Neural cell (in vitro differentiated cells): Measurements from ENCODE around the gene ZNF808. TPM values are rescaled to one million over a fixed set of nuclear protein-coding genes. Genes with fewer than 3 reads are reported as not detected.
A peak's percentile ranks its signal among the peaks of the same experiment; 100 is the strongest.
"Not testable (repeated sequence)": the region's sequence is repeated elsewhere in the genome, so short reads cannot be mapped to it uniquely, and the experiment has no call there.

Experiments used
- H2AFZ ChIP-seq: fragments of 200-600, 300-800 bp; sonication (generic), shearing (Covaris generic); 2 replicates; pipeline ENCODE4 v1.6.0; 2014; ENCODE audit warnings: low read depth, mild to moderate bottlenecking, antibody characterized with exemption, low read length, moderate library complexity
- H3F3A ChIP-seq: fragments of 200-600 bp; shearing (Covaris generic); 2 replicates; pipeline ENCODE4 v1.6.1; 2016; ENCODE audit warnings: mild to moderate bottlenecking, moderate library complexity, mixed read lengths, antibody characterized with exemption, low read length; ENCODE audit not compliant: insufficient read depth, poor library complexity, severe bottlenecking
- H3K27ac ChIP-seq: fragments of 200-600, 300-800 bp; sonication (generic), shearing (Covaris generic); 2 replicates; pipeline ENCODE4 v1.5.1; 2014; ENCODE audit warnings: mild to moderate bottlenecking, low read length, moderate library complexity
- H3K27me3 ChIP-seq: fragments of 300-800, 200-600 bp; sonication (generic), shearing (Covaris generic); 2 replicates; pipeline ENCODE4 v1.6.0; 2014; ENCODE audit warnings: mild to moderate bottlenecking, low read depth, low read length, moderate library complexity; ENCODE audit not compliant: insufficient read depth
- H3K36me3 ChIP-seq: fragments of 300-800, 200-600 bp; sonication (generic), shearing (Covaris generic); 2 replicates; pipeline ENCODE4 v1.5.1; 2014; ENCODE audit warnings: mild to moderate bottlenecking, antibody characterized with exemption, low read length, moderate library complexity; ENCODE audit not compliant: insufficient read depth
- H3K4me2 ChIP-seq: fragments of 300-800, 200-600 bp; sonication (generic), shearing (Covaris generic); 2 replicates; pipeline ENCODE4 v1.6.0; 2014; ENCODE audit warnings: mild to moderate bottlenecking, low read length
- H3K4me3 ChIP-seq: fragments of 300-800, 200-600 bp; sonication (generic), shearing (Covaris generic); 2 replicates; pipeline ENCODE4 v1.5.1; 2014; ENCODE audit warnings: mild to moderate bottlenecking, low read length, moderate library complexity
- H3K79me2 ChIP-seq: fragments of 200-600 bp; shearing (Covaris generic); replicated peaks from 2 replicates; pipeline ENCODE4 v1.6.0; 2014; ENCODE audit warnings: mild to moderate bottlenecking, low read length, moderate library complexity; ENCODE audit not compliant: insufficient read depth
- H3K9ac ChIP-seq: fragments of 300-800, 200-600 bp; sonication (generic), shearing (Covaris generic); 2 replicates; pipeline ENCODE4 v1.6.1; 2016; ENCODE audit warnings: mild to moderate bottlenecking, low read length, mixed read lengths
- H3K9me2 ChIP-seq: fragments of 200-600 bp; shearing (Covaris generic); 2 replicates; pipeline ENCODE4 v1.6.1; 2016; ENCODE audit warnings: mild to moderate bottlenecking, low read length, mixed read lengths; ENCODE audit not compliant: insufficient read depth
- H3K9me3 ChIP-seq: fragments of 200-600, 300-800 bp; sonication (generic), shearing (Covaris generic); 2 replicates; pipeline ENCODE4 v1.6.1; 2016; ENCODE audit warnings: mild to moderate bottlenecking, mixed run types, low read length, moderate library complexity, mixed read lengths
- H4K20me1 ChIP-seq: fragments of 200-600 bp; shearing (Covaris generic); 2 replicates; pipeline ENCODE4 v1.6.1; 2016; ENCODE audit warnings: mild to moderate bottlenecking, mixed run types; ENCODE audit not compliant: insufficient read depth
- EP300 ChIP-seq: fragments of 450-650 bp; conservative IDR thresholded peaks from 2 replicates; pipeline ENCODE4 v1.6.1; 2014; ENCODE audit warnings: antibody characterized with exemption, mild to moderate bottlenecking, moderate library complexity; ENCODE audit not compliant: poor library complexity, severe bottlenecking
- EZH2 ChIP-seq: fragments of 200-600, 300-800 bp; shearing (Covaris generic), sonication (generic); IDR thresholded peaks from 2 replicates; pipeline ENCODE4 v1.6.1; 2014; ENCODE audit warnings: antibody characterized with exemption, low read length, borderline replicate concordance, mild to moderate bottlenecking; ENCODE audit not compliant: insufficient read depth, poor library complexity, severe bottlenecking
- MXI1 ChIP-seq: fragments of 450-650 bp; conservative IDR thresholded peaks from 2 replicates; pipeline ENCODE4 v1.6.1; 2014; ENCODE audit warnings: antibody characterized with exemption, mild to moderate bottlenecking; ENCODE audit not compliant: poor library complexity, severe bottlenecking
- POLR2AphosphoS5 ChIP-seq: IDR thresholded peaks from 2 replicates; pipeline ENCODE4 v1.6.1; 2012
- RAD21 ChIP-seq: fragments of 450-650 bp; conservative IDR thresholded peaks from 2 replicates; pipeline ENCODE4 v1.6.1; 2014; ENCODE audit warnings: antibody characterized with exemption, mild to moderate bottlenecking, moderate library complexity
- SMC3 ChIP-seq: fragments of 450-650 bp; conservative IDR thresholded peaks from 2 replicates; pipeline ENCODE4 v1.6.1; 2014; ENCODE audit warnings: antibody characterized with exemption, mild to moderate bottlenecking, moderate library complexity; ENCODE audit not compliant: poor library complexity
- TAF1 ChIP-seq: IDR thresholded peaks from 2 replicates; pipeline ENCODE4 v1.6.1; 2012; ENCODE audit warnings: low read depth
- polyA minus RNA-seq: library from RNA; depleted of rRNA, polyadenylated mRNA; stranded (reverse); fragments of >200 nt; gene quantifications from 2 replicates; pipeline ENCODE4 v1.2.3, GENCODE V29; 2014
- polyA plus RNA-seq: library from polyadenylated mRNA; depleted of rRNA; stranded (reverse); fragments of >200 nt; gene quantifications from 2 replicates; pipeline ENCODE4 v1.2.3, GENCODE V29; 2014
- TF ChIP-seq, protein P1 (sequence below): IDR thresholded peaks from 2 replicates; pipeline ENCODE4 v1.6.1; 2012; ENCODE audit warnings: borderline replicate concordance
- TF ChIP-seq, protein P2 (sequence below): fragments of 450-650 bp; IDR thresholded peaks from 2 replicates; pipeline ENCODE4 v1.5.1; 2014; ENCODE audit warnings: antibody characterized with exemption, mild to moderate bottlenecking, moderate library complexity; ENCODE audit not compliant: poor library complexity, severe bottlenecking

Gene ZNF808
- polyA plus RNA-seq (6.5 and 13.4 TPM in 2 replicates), polyA minus RNA-seq (47.2 and 57.4 TPM in 2 replicates)

DNA sequence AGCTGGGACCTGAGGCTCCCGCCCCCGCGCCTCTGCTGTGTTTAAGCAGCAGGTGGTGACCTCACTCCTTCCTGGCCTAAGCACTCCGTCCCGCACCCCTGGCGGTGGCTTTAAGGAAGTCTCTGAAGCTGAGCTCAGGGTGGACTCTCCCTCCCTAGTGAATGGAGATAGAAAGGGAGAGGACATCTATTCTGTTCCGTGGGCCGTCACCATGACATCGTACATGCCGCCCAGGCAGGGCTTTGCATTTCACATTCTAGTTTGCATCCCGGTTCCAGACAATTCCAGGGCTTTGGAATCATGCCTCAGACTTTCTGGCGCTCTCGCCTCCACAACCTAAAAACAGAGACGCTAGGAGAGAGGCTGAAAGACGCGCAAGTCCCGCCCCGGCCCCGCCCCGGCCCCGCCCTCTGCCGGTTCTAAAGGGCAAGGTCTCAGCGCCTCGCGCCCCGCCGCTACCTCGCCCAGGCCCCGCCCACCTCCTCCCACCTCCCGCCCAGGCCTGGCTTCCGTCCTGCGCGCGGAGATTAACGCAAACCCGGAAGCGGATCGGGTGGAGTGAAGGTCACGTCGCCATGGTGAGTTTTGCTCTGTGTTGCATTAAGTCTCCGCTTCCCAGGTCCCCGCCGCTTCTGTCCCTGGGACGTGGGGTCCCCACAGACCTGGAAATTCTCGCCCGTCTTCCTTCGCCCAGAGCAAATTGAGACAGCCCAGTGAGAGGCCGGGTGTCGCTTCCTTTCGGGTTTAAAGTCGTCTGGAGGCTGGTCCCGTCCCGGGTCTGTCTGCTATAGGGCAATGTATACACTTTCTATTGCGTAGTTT, at the start of gene ZNF808:
TSS of gene ZNF808 (plus strand) at position 535 of the 822 bp plus-strand sequence. CDS start 15,617 bp downstream, outside the sequence.
- Histone ChIP-seq H3K27me3 (no peaks in the 10 kb centered on the region), H3K27ac (peak within 1 kb of the TSS; percentile 68), H3K9me3 (no peaks in the 10 kb centered on the region), H3K79me2 (no peaks in the 10 kb centered on the region), H2AFZ (peak within 1 kb of the TSS; percentile 88), H3K9me2 (no peaks in the 10 kb centered on the region), H3F3A (peaks cover 4% of the 10 kb centered on the region), H3K4me2 (peak within 1 kb of the TSS; percentile 98), H3K4me3 (peak within 1 kb of the TSS; percentile 78), H3K36me3 (no peaks in the 10 kb centered on the region), H4K20me1 (no peaks in the 10 kb centered on the region), H3K9ac (peak within 1 kb of the TSS; percentile 81)
- TF ChIP-seq, protein P1, sequence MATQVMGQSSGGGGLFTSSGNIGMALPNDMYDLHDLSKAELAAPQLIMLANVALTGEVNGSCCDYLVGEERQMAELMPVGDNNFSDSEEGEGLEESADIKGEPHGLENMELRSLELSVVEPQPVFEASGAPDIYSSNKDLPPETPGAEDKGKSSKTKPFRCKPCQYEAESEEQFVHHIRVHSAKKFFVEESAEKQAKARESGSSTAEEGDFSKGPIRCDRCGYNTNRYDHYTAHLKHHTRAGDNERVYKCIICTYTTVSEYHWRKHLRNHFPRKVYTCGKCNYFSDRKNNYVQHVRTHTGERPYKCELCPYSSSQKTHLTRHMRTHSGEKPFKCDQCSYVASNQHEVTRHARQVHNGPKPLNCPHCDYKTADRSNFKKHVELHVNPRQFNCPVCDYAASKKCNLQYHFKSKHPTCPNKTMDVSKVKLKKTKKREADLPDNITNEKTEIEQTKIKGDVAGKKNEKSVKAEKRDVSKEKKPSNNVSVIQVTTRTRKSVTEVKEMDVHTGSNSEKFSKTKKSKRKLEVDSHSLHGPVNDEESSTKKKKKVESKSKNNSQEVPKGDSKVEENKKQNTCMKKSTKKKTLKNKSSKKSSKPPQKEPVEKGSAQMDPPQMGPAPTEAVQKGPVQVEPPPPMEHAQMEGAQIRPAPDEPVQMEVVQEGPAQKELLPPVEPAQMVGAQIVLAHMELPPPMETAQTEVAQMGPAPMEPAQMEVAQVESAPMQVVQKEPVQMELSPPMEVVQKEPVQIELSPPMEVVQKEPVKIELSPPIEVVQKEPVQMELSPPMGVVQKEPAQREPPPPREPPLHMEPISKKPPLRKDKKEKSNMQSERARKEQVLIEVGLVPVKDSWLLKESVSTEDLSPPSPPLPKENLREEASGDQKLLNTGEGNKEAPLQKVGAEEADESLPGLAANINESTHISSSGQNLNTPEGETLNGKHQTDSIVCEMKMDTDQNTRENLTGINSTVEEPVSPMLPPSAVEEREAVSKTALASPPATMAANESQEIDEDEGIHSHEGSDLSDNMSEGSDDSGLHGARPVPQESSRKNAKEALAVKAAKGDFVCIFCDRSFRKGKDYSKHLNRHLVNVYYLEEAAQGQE, result peak; percentile 65
- TF ChIP-seq EZH2 (no peak), EP300 (no peak), MXI1 (peak; percentile 23), TAF1 (no peak), SMC3 (no peak), POLR2AphosphoS5 (peak; percentile 90), RAD21 (no peak)
- TF ChIP-seq, protein P2, sequence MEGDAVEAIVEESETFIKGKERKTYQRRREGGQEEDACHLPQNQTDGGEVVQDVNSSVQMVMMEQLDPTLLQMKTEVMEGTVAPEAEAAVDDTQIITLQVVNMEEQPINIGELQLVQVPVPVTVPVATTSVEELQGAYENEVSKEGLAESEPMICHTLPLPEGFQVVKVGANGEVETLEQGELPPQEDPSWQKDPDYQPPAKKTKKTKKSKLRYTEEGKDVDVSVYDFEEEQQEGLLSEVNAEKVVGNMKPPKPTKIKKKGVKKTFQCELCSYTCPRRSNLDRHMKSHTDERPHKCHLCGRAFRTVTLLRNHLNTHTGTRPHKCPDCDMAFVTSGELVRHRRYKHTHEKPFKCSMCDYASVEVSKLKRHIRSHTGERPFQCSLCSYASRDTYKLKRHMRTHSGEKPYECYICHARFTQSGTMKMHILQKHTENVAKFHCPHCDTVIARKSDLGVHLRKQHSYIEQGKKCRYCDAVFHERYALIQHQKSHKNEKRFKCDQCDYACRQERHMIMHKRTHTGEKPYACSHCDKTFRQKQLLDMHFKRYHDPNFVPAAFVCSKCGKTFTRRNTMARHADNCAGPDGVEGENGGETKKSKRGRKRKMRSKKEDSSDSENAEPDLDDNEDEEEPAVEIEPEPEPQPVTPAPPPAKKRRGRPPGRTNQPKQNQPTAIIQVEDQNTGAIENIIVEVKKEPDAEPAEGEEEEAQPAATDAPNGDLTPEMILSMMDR, result peak; percentile 67

DNA sequence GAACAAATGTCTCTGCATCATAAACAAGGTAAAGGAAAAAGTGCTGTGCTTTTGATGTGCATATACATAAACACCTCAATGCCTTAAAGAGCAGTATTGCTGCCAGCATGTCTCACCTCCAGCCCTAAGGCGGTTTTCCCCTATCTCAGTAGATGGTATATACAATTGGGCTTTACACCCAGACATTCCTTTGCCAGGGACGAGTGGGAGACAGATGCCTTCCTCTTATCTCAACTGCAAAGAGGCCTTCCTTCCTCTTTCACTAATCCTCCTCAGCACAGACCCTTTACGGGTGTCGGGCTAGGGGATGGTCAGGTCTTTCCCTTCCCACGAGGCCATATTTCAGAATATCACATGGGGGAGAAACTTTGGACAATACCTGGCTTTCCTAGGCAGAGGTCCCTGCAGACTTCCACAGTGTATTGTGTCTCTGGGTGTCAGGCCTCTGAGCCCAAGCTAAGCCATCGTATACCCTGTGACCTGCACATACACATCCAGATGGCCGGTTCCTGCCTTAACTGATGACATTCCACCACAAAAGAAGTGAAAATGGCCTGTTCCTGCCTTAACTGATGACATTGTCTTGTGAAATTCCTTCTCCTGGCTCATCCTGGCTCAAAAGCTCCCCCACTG, 43.2 kb upstream of the ZNF808 start:
- H3K4me3 ChIP-seq, H3F3A ChIP-seq, H2AFZ ChIP-seq, H3K4me2 ChIP-seq, H3K9me2 ChIP-seq, H3K9me3 ChIP-seq, H4K20me1 ChIP-seq, H3K79me2 ChIP-seq, H3K9ac ChIP-seq, H3K27me3 ChIP-seq, H3K27ac ChIP-seq, H3K36me3 ChIP-seq: not testable (repeated sequence)

DNA sequence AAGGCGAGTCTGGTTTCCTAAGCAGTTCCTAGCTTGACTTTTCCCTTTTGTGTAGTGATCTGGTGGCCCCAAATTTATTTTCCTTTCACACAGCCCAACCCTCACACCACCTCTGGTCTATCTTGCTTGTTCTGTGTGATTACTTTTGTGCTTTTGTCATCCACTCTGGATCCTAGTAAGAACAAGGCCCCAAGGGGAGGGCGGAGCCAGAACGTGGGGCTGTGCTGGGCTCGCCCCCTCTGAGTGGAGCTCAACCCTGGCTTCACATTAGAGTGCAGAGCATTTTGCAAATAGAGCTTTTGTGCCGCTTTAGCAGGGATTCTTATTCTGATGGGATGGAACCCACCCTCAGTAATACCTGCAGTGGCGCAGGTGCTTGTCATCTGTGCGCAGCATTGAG, 42.4 kb upstream of the ZNF808 start:
- not testable (repeated sequence) for H2AFZ ChIP-seq, H3K9ac ChIP-seq, H3K4me2 ChIP-seq, H3K27ac ChIP-seq, H3K27me3 ChIP-seq, H3F3A ChIP-seq, H3K9me2 ChIP-seq, H3K36me3 ChIP-seq, H3K79me2 ChIP-seq, H3K9me3 ChIP-seq, H4K20me1 ChIP-seq, H3K4me3 ChIP-seq

DNA sequence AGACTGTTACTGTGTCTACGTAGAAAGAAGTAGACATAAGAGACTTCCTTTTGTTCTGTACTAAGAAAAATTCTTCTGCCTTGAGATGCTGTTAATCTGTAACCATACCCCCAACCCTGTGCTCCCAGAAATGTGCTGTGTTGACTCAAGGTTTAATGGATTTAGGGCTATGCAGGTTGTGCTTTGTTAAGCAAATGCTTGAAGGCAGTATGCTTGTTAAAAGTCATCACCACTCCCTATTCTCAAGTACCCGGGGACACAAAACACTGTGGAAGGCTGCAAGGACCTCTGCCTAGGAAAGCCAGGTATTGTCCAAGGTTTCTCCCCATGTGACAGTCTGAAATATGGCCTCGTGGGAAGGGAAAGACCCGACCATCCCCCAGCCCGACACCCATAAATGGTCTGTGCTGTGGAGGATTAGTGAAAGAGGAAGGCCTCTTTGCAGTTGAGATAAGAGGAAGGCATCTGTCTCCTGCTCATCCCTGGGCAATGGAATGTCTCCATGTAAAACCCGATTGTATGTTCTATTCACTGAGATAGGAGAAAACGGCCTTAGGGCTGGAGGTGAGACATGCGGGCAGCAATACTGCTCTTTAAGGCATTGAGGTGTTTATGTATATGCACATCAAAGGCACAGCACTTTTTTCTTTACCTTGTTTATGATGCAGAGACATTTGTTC, 41.8 kb upstream of the ZNF808 start:
- H3K9ac ChIP-seq, H4K20me1 ChIP-seq, H3F3A ChIP-seq, H3K9me2 ChIP-seq, H3K79me2 ChIP-seq, H3K4me3 ChIP-seq, H3K9me3 ChIP-seq, H3K4me2 ChIP-seq, H3K27ac ChIP-seq, H3K36me3 ChIP-seq, H2AFZ ChIP-seq, H3K27me3 ChIP-seq: not testable (repeated sequence)
